GM18499 (cell line): Measurements from ENCODE around the gene TTC13.
A peak's percentile ranks its signal among the peaks of the same experiment; 100 is the strongest.
"Not testable (repeated sequence)": the region's sequence is repeated elsewhere in the genome, so short reads cannot be mapped to it uniquely, and the experiment has no call there.

Experiments used
- ATAC-seq: cut with Tn5 transposase; IDR thresholded peaks from one replicate; pipeline ENCODE4 v1.9.1; 2021; ENCODE audit warnings: moderate number of reproducible peaks; ENCODE audit not compliant: insufficient read depth, unreplicated experiment

TTC13 gene

DNA sequence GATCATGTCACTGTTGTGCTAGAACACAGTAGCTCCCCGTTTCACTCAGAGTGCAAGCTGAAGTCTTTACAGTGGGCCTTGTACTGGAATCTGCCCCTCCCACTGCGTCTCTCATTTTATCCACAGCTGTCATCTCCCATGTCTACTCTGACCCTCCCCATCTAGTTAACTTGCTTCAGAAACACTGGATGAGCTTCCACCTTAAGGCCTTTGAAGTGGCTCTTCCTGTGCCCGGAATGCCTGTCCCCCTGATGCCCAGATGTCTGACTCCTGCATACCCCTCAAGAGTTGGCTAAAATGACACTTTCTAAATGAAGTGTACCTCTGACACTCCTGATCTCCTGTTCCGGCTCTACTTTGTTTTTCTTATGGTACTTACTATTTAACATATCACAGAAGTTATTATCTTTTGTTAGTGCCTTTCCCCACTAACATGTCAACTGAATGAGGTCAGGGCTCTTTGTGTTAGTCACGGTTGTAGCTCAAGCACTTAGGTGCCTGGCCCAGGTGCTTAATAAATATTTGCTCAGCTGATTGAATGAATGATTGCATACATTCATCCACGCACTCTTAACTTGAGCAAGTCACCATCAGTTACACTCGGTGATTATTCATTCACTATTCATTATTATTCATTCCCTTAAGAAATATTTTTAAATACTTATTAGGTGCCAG lies 13.6 kb upstream of the TTC13 start:
- ATAC-seq: no peak

DNA sequence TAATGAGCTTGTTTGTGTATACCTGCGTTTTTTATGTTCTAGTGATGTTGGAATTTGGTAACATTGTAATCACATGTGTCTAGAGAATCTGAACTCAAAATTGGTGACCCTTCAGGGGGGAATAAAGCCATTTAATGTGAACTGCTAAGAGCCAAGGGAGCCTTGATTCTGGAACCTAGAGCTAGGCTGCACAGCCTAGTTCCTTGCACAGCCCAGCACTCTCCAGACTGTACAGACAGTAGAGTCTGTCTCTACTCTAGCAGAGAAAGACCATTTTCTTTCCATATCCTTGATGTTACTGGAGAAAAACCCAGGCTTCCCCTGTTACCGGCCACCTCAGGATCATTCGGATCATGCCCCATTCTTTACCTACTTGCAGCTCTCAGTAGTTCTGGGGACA lies 8.8 kb upstream of the TTC13 start:
- no peak for ATAC-seq

DNA sequence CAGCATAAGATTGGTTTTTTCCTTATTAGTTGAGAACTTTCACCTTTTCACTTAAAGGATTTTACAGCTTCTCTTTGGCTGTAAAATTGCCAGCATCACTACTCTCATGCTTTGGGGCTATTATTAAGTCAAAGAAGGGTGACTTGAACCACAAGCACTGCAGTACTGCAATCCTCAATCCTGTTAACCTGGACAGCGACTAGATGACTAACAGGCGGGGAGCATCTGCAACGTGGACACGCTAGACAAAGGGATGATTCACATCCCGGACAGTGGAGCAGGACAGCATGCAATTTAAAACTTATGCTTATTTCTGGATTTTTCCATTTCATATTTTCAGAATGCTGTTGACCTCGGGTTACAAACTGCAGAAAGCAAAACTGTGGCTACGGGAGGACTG lies 8.3 kb upstream of the TTC13 start:
- no peak for ATAC-seq

DNA sequence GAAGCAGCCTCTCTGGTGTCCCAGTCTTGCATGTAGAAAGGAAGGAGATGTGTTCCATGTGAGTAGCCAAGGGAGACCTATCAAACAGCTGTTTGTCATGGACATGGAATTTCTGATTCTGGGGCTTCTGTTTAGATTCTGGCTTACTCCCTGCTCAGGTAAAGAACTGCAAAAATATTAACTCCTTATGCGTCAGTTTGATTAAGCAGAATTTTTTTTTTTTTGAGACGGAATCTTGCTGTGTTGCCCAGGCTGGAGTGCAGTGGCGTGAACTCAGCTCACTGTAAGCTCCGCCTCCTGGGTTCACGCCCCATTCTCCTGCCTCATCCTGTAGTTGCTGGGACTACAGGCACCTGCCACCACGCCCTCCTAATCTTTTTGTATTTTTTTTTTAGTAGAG lies 7.0 kb upstream of the TTC13 start:
- no peak for ATAC-seq

DNA sequence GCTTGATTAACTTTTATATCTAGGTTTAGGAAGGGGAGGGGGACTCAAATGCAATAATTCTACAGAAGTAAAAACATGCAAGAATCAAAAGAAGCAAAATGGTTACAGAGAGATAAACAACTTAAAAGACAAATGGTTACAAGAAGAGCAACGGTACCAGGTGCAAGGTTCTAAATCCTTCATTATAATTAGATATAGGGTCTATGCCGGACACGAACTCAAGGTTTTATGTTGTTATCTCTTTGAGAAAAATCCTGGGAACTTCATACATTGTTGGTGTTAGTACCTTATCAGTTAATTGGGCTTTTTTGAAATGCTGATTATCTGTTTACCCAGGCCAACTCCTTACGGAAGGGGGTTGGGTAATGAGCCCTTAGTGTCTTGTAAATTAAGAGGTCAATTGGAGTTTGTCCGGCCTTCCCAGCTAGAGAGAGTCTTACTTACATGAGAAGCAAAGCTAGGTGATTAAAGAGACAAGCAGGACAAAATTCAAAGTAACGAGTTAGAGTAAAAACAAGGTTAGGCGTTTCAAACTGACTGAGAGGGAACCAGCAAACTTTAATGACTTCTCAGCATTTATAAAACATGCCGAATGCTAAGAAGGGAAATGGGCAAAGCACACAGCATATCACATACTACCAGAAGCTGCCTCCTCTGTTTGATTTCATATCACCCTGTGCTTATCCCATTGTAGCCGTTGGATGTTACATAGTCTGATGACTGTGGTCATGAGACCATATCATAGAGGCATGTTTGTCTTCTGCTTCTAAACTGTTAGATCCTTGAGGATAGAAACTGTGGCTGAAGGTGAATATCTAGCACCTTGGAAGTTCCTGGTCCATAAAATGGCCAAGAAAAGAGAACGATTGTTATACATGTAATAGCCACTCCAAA lies 6.2 kb upstream of the TTC13 start:
- ATAC-seq: not testable (repeated sequence)

DNA sequence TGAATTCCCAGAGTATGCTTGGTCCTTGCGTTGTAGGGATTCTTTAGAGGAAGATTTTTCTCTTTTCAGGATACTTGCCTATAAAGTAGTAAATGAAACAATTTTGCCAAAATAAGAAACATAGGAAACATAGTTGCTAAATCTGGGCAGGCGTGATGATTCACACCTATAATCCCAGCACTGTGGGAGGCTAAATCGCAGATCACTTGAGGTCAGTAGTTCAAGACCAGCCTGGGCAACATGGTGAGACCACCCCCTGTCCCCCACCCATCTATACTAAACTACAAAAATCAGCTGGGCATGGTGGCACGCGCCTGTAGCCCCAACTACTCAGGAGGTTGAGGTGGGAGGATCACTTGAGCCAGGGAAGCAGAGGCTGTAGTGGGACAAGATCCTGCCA lies 5.2 kb upstream of the TTC13 start:
- no peak for ATAC-seq

DNA sequence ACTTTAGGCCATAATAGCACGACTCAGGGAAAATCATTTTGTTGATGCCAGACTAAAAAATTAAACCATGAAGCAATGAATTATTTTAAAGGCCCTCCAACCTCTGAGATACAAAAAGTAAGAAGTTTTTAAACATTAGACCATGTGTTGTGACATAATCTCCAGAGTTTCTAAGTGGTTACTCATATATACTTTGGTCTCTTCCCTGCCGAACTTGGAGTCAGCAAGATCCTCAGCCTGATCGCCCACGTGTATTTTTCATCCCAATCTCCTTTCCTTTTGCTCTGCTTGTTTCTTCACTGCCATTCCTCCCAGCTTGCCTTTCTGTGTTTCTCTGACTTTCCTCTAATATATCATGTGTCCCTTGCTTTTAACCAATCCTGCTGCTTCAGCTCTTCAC lies 4.0 kb upstream of the TTC13 start:
- ATAC-seq: no peak

DNA sequence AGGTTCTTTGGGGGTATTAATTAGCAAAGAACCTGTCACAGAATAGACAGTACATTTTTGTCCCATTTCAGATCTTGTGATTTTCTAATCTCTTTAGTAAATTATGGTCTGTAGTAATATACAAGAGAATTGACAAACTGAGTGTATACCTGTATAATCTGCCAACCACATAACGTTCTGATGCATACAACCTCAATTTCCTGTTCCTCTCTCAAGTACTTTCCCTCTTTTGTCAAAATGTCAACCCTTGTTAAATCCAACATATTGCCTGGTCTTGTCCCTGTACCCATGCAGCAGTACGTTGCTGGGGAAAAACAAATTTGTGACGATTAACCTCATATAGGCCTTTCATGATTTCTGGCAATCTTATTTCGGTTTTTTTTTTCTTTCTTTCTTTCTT lies 1.3 kb upstream of the TTC13 start:
- ATAC-seq: no peak

DNA sequence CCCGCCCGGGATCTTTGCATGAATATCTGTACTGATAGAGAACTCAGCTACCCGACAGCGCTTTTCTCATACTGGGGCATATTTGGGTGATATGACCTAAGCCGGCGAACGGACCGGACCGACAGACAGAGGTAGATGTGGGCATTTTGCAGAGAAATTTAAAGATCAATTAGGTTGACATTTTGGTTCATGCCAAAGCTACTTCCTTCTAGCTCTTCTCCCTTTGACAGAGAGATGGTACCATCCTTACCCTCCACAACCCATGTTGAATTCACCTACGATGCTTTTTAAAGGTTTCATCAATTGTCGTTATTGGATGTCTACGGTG lies 692 bp upstream of the TTC13 start:
- no peak for ATAC-seq

DNA sequence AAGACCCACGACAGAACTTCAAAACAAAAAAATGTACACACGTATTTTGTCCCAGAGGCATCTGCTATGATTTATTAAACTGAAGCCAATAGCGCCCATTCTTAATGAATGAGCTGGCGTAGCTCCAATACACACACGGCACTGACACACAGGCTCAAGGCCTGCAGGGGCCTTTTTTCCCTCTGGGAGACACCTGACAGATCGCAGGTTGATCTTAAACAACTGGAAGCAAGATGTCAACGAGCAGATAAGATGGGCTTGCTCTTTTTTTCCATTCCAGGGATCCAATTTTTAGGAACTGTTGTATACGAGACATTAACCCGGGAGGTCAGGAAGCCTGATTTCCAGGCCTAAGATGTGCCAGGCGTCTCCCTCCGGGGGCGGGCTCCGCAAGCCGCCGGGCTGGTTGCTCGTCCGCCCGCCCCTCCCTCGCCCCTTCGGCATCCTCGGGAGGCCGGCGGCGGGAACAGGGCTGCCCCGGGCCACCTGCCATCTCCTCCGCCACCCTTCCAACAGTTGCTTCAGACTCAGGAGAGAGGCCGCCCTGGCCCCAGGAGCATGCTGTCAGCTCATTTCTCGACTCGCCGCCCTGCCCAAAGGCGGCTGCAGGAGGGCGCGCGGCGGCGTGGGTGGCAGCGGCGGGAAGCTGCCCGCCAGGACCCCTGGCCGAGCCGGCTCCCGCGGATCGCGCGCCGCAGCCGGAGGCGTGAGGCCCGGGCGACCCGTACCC lies 735 bp downstream of the TTC13 start:
- no peak for ATAC-seq

DNA sequence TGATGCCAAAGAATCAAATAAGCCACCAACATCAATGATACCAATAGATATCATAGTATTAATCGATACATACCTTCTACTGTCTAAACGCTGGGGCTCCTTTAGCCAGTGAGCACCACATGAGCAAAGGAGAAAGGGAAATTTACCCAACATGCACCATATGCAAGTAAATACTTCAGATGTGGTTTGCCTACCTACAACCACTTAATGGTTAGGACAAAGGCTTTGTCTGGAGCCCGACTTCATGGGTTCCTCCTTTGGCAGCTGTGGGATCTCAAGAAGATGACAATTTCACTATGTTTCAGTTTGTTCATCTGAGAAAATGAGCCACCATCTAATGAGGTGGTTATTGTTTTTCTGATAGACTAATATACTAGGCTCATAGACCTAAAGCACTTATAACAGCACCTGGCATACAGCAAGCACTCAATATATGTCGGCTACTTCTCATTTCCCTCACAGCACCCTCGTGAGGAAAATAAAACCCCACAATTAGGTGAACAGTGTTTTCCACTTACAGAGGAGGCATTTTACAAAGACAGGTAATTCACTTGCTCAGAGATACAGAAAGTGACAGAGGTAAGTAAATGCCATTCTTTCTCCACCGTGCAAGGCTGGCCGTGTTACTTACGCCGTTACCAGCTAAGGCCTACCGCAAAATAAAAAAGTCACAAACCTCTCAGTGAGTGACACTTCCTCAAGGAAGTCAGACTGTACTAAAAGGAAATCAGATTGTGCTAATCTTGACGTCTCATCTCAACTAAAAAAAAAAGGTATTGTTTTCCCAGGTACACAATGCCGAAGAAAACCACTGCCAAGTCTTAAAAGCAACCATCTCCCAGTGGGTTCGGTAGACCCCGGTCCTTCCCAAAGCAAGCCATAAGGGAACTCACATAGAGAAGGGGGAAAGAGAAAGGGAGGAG lies 1.6 kb downstream of the TTC13 start:
- no peak for ATAC-seq

DNA sequence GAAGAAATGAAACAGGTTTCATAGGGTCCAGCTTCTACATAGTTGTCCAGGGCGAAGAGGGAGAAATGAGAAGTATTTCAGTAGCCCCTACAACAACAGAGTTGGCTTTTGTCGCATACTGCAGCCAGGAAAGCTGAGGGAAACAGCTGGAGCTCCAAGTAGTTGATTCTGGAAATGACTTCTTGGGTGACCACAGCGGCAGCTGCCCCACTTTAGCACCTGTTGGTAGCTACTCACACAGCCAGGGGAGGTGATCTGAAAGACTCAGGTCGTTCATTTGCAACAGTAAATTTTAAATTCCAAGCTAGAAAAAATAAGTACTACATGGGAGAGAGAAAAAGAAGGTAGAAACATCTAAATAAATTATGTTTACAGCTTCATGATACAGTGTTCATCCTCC lies 2.3 kb downstream of the TTC13 start:
- ATAC-seq: no peak

DNA sequence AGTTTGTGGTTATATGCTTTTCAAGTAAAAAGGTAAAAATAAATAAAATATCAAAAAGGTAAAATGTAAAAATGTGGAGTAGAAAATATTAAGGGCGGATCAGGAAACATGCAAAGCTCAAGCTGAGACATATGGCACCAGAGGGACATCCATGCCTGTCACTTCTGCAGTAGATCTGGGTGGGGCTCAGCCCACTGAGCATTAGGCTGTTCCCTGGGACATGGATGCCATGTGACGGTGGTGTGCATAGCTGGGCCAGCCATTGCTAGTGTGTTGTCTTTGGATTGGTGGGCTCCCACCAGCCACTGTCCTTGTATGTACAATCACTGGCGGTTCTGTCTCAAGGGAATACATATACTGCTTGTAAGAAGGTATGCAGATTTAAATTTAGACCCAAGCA lies 3.0 kb downstream of the TTC13 start:
- no peak for ATAC-seq

DNA sequence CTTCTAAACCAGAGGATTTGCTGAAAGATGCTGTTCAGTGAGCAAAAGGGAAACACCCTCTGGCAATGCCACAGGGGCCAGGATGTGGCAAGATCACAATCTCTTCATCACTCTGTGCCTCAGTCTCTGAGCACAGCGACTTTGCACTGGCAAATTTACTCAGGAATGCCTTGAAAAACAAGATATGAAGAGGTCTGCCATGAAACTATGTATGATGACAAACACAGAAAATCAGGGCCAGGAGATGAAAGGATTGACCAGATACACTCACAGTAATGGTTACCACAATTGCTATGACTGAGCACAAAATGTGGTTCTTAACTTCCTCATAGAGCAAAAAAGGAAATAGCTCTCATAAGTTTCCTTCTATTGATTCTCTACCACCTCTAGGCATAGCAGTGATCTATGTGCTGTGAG lies 5.8 kb downstream of the TTC13 start:
- peak; percentile 86 for ATAC-seq

DNA sequence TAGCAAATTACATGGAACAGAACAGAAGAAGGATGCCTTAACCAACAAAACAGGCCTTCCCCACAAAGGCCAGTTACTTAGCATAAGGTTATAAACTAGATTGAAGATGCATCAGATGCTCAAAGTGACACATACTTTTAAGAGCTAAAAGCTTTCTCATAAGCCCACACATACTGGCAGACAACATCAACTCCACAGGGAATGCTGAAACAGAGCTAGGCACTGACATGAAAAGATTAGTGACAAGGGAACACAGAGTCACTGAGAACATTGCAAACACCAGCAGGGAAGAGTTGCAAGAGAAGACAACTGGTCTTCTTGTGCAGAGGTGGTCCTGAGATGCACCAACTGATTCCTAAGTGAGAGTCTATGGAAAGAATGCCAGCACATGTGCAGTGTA lies 6.9 kb downstream of the TTC13 start:
- ATAC-seq: no peak

DNA sequence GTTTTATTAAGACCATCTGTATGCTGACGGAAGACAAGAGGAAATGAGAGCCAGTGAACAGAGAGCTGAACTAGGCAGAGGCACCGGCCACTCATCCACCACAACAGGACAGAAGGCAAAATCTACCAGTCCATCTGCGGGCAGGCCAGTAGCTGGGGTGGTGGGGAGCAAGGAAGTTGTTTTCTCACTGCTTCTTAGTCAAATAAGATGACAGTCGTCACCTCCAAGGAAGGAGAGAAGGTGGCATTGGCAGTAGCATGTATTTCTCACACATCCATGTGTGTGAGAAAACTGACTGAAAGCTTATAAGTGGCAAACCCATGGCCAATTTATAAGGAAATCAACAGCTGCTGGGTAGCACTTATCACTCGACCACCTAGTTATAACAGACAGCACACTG lies 8.2 kb downstream of the TTC13 start:
- no peak for ATAC-seq

DNA sequence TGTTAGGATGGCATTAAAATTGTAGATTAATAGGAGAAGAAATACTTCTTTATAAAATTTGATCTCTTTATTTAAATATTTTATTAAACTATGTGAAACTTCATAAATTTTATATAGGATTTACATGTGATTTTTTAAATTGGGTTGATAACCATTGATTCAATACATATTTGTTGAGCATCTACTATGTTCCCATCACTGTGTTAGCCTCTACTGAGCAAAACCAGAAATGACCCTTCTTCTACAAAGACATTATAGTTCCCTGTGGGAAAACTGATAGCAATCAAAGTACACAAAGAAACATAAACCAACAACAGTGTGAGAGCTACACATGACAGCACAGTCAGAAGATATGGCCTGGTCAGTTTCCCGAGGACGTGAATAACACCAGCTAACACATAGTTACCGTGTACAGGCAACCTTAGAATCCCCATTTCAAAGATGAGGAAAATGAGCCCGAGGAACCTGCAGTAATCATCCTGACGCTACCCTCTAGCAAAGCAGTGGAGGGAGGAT lies 12.2 kb downstream of the TTC13 start:
- ATAC-seq: no peak

DNA sequence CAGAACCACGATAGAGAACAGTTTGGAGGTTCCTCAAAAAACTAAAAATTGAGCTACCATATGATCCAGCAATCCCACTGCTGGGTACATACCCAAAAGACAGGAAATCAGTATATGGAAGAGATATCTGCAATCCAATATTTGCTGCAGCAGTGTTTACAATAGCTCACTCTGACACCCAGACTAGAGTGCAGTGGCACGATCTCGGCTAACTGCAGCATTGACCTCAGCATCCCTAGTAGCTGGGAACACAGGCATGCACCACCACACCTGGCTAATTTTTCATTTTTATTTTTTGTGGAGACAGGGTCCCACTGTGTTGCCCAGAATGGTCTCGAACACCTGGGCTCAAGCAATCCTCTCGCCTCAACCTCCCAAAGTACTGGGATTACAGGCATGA lies 13.1 kb downstream of the TTC13 start:
- no peak for ATAC-seq

DNA sequence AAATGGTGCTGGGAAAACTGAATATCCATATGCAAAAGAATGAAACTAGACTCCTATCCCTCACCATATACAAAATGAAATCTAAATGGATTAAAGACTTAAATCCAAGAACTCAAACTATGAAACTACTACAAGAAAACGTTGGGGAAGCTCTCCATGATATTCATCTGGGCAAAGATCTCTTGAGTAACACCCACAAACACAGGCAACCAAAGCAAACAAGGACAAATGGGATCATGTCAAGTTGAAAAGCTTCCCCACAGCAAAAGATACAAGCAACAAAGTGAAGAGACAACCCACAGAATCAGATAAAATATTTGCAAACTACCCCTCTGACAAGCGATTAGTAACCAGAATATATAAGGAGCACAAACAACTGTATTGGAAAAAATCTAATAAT lies 13.8 kb downstream of the TTC13 start:
- no peak for ATAC-seq

DNA sequence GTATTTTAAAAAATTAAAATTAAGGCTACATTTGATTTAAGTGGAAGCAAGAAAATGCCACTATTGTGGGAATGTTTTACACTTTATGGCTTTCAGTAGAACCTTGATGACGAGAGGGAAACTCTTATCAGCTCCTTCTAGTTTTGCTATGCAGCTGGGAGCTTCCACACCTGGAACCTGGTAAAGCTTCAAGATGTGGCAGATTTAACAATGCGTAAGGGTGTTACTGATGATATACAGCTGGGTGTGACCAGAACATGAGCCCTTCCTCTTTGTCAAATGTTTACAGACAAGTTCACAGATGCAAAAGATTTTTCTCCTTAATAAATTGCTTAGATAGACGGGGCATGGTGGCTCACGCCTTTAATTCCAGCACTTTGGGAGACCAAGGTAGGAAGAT lies 20.3 kb downstream of the TTC13 start:
- ATAC-seq: no peak
